Keratinocyte (primary cell): ENCODE results near the gene KRTAP5-7. TPM values are rescaled to one million over a fixed set of nuclear protein-coding genes. Genes with fewer than 3 reads are reported as not detected.

ENCODE experiments used
- DNase-seq: peaks from one replicate; pipeline ENCODE4 v3.0.0-alpha.2; 2011; ENCODE audit warnings: low read depth, missing footprints, low spot score
- FAIRE-seq: peaks from 2 replicates; lab custom pipeline; 2011; peaks lifted over from hg19 to GRCh38; lab: Jason Lieb, UNC
- H2AFZ ChIP-seq: 2 replicates; pipeline ENCODE4 v1.6.0; 2012; ENCODE audit warnings: low read length, control low read depth, inconsistent platforms; ENCODE audit not compliant: control insufficient read depth
- H3K27ac ChIP-seq: 2 replicates; pipeline ENCODE4 v1.5.1; 2011; ENCODE audit warnings: low read length; ENCODE audit not compliant: control insufficient read depth, insufficient read depth
- H3K27me3 ChIP-seq: 3 replicates; pipeline ENCODE4 v1.6.0; 2011; ENCODE audit warnings: low read length; ENCODE audit not compliant: control insufficient read depth, insufficient read depth; ENCODE audit errors: extremely low read depth
- H3K36me3 ChIP-seq, 2 experiments: 2 replicates in 1 of 2; 3 replicates in 1 of 2; pipeline ENCODE4 v1.5.1; 2011; ENCODE audit warnings: low read length in 2 of 2, mild to moderate bottlenecking in 1 of 2; ENCODE audit not compliant: control insufficient read depth in 2 of 2, insufficient read depth in 2 of 2; ENCODE audit errors: extremely low read depth in 1 of 2
- H3K4me1 ChIP-seq: 3 replicates; pipeline ENCODE4 v1.5.1; 2011; ENCODE audit warnings: low read length; ENCODE audit not compliant: control insufficient read depth, insufficient read depth; ENCODE audit errors: extremely low read depth
- H3K4me2 ChIP-seq: 3 replicates; pipeline ENCODE4 v1.6.0; 2011; ENCODE audit warnings: low read depth, low read length; ENCODE audit not compliant: control insufficient read depth, insufficient read depth; ENCODE audit errors: extremely low read depth
- H3K4me3 ChIP-seq, 3 experiments: fragments of 200-600 bp in 1 of 3; sonication (generic) in 1 of 3; 2 replicates in 2 of 3; 3 replicates in 1 of 3; pipeline ENCODE4 v1.5.1; 2011 to 2016; ENCODE audit warnings: low read length in 3 of 3, mild to moderate bottlenecking in 3 of 3, control low read depth in 2 of 3, inconsistent platforms in 1 of 3, low read depth in 1 of 3, mixed read lengths in 1 of 3, mixed run types in 1 of 3, moderate library complexity in 1 of 3; ENCODE audit not compliant: control insufficient read depth in 2 of 3, insufficient read depth in 2 of 3; ENCODE audit errors: extremely low read depth in 1 of 3
- H3K79me2 ChIP-seq: 2 replicates; pipeline ENCODE4 v1.6.0; 2012; ENCODE audit warnings: low read length; ENCODE audit not compliant: control insufficient read depth, insufficient read depth
- H3K9ac ChIP-seq: 3 replicates; pipeline ENCODE4 v1.6.0; 2011; ENCODE audit warnings: low read length; ENCODE audit not compliant: control insufficient read depth, insufficient read depth; ENCODE audit errors: extremely low read depth
- H3K9me1 ChIP-seq: 3 replicates; pipeline ENCODE4 v1.6.0; 2011; ENCODE audit warnings: low read length; ENCODE audit not compliant: control insufficient read depth, insufficient read depth; ENCODE audit errors: extremely low read depth
- H3K9me3 ChIP-seq: 2 replicates; pipeline ENCODE4 v1.5.1; 2012; ENCODE audit warnings: low read depth, low read length; ENCODE audit not compliant: control insufficient read depth
- H4K20me1 ChIP-seq: 3 replicates; pipeline ENCODE4 v1.6.0; 2011; ENCODE audit warnings: low read length; ENCODE audit not compliant: control insufficient read depth, insufficient read depth; ENCODE audit errors: extremely low read depth
- EZH2 ChIP-seq: IDR thresholded peaks from one replicate; pipeline ENCODE4 v1.6.1; 2012; ENCODE audit warnings: inconsistent platforms, mild to moderate bottlenecking, low read length, moderate library complexity
- dilution Hi-C: fragments of 300-500 bp; cut with MboI; formaldehyde crosslinking; loops from one replicate; pipeline ENCODE4 v1.7.0; 2020; ENCODE audit warnings: low sequenced_read_pairs; ENCODE audit not compliant: extremely low pct_ligation_motif_present
- polyA plus RNA-seq, 5 experiments: library from polyadenylated mRNA; depleted of rRNA in 3 of 5; stranded (reverse) in 3 of 5; stranded (forward) in 1 of 5; unstranded in 1 of 5; fragments of >200 nt; gene quantifications; 1 replicate in 1 of 5; 2 replicates in 3 of 5; 3 replicates in 1 of 5; pipeline versions ENCODE4 v1.2.1 to v1.2.3, GENCODE V29; 2011 to 2012; ENCODE audit warnings: missing spikeins in 2 of 5, low read depth in 1 of 5, low replicate concordance in 1 of 5
- TF ChIP-seq, protein P1 (sequence below), 3 experiments: IDR thresholded peaks in 1 of 3; conservative IDR thresholded peaks in 1 of 3; optimal IDR thresholded peaks in 1 of 3; 2 replicates in 2 of 3; 3 replicates in 1 of 3; pipeline versions ENCODE3 to v1.5.1; 2011; ENCODE audit warnings: low read length in 3 of 3, mild to moderate bottlenecking in 3 of 3, moderate library complexity in 2 of 3, control low read depth in 1 of 3, inconsistent platforms in 1 of 3; ENCODE audit not compliant: insufficient read depth in 2 of 3; ENCODE audit errors: extremely low read depth in 1 of 3

The KRTAP5-7 gene
- polyA plus RNA-seq, 1 donor (not counting 4 experiments of a cell fraction or from before 2014, with no cell fraction given) = not detected

DNA sequence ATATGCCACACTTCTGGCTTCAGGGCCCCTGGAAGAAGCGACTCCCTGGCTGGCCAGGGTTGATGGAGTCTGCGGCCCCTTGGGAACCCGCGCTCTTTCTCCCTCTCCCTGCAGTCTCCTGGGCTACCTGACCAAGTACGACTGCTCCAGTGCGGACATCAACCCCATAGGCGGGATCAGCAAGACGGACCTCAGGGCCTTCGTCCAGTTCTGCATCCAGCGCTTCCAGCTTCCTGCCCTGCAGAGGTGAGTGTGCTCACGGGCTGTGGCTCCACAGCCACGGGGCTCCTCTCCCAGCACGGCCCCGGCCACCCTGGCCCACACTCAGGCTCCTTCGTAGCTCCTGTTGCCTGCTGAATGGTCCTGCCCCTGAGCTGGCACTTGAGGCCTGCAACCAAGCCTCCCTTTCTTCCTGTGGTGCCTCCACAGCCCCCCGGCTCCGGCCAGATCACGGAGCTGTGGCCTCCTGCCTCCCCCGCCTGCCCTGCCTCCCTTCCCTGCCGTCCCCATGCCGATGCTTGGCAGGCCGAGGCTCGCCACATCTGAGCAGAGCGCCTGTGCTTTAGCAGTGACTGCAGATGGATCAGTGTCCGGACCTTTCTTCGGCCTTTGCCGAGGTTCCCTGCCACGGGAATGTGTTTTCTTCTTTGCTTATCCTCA, 36.2 kb upstream of the KRTAP5-7 start:
- peaks cover 17 to 34% of the 10 kb centered on the region in 2 experiments for H3K36me3 ChIP-seq
- peaks cover 2% of the 10 kb centered on the region for H3K9me1 ChIP-seq
- H2AFZ ChIP-seq = no peak overlapping the region
- H3K9ac ChIP-seq = no peak overlapping the region
- no peak overlapping the region for H3K27ac ChIP-seq
- no peak overlapping the region for H3K4me3 ChIP-seq
- H3K9me3 ChIP-seq = no peaks in the 10 kb centered on the region
- DNase-seq (no peak), FAIRE-seq (no peak)
- peaks cover 21% of the 10 kb centered on the region for H3K4me1 ChIP-seq
- H3K79me2 ChIP-seq = no peaks in the 10 kb centered on the region
- H3K4me2 ChIP-seq = no peak overlapping the region
- TF ChIP-seq, protein P1, sequence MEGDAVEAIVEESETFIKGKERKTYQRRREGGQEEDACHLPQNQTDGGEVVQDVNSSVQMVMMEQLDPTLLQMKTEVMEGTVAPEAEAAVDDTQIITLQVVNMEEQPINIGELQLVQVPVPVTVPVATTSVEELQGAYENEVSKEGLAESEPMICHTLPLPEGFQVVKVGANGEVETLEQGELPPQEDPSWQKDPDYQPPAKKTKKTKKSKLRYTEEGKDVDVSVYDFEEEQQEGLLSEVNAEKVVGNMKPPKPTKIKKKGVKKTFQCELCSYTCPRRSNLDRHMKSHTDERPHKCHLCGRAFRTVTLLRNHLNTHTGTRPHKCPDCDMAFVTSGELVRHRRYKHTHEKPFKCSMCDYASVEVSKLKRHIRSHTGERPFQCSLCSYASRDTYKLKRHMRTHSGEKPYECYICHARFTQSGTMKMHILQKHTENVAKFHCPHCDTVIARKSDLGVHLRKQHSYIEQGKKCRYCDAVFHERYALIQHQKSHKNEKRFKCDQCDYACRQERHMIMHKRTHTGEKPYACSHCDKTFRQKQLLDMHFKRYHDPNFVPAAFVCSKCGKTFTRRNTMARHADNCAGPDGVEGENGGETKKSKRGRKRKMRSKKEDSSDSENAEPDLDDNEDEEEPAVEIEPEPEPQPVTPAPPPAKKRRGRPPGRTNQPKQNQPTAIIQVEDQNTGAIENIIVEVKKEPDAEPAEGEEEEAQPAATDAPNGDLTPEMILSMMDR (optimal IDR thresholded peaks at IDR 0.05 in 1 of 3, IDR thresholded peaks at IDR 0.05 in 1 of 3, conservative IDR thresholded peaks at IDR 0.05 in 1 of 3; ENCODE audit: extremely low read depth in 1 of 3, insufficient read depth in 2 of 3, low read length in 3 of 3) = no peak
- no peak for TF ChIP-seq EZH2
- dilution Hi-C loops = no loop called here
- no peaks in the 10 kb centered on the region for H3K27me3 ChIP-seq
- H4K20me1 ChIP-seq = no peaks in the 10 kb centered on the region

DNA sequence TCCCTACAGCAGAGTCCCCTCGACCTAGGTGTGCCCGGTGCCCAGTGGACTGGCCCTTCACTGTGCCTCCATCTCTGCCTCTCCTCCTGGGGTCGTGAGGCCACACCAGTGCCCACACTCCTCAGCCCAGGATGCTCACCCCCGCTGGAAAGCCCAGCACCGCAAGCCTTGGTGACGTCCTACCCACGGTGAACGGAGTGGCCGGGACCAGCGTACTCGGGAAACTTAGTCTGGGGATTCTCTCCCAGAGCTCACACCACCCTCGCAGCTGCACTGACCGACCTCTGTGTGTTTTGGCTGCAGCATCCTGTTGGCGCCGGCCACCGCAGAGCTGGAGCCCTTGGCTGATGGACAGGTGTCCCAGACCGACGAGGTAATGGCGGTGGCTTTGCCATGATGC, 35.5 kb upstream of the KRTAP5-7 start:
- DNase-seq = no peak
- Histone ChIP-seq H3K9ac (no peak overlapping the region), H3K79me2 (no peaks in the 10 kb centered on the region), H4K20me1 (no peaks in the 10 kb centered on the region), H3K4me3 (no peak overlapping the region), H3K9me1 (peaks cover 2% of the 10 kb centered on the region), H3K4me1 (peaks cover 21% of the 10 kb centered on the region), H3K36me3 (peaks cover 20 to 33% of the 10 kb centered on the region in 2 experiments), H2AFZ (no peak overlapping the region), H3K27me3 (no peaks in the 10 kb centered on the region), H3K27ac (no peak overlapping the region), H3K9me3 (no peaks in the 10 kb centered on the region), H3K4me2 (no peak overlapping the region)
- FAIRE-seq = no peak
- dilution Hi-C loops = no loop called here
- TF ChIP-seq, protein P1 (optimal IDR thresholded peaks at IDR 0.05 in 1 of 3, IDR thresholded peaks at IDR 0.05 in 1 of 3, conservative IDR thresholded peaks at IDR 0.05 in 1 of 3; ENCODE audit: extremely low read depth in 1 of 3, insufficient read depth in 2 of 3, low read length in 3 of 3) = no peak
- TF ChIP-seq EZH2 = no peak
